Measurements from ENCODE around the gene CDY1B. TPM values are rescaled to one million over a fixed set of nuclear protein-coding genes. Genes with fewer than 3 reads are reported as not detected.
"Not testable (repeated sequence)": the region's sequence is repeated elsewhere in the genome, so short reads cannot be mapped to it uniquely, and the experiment has no call there.

The CDY1B gene
- not detected in 2 replicates for total RNA-seq
- long read RNA-seq = 0 reads

GRCh38 chrY:24047919-24048318 lies at the start of gene CDY1B:
Gene CDY1B (minus strand): TSS chrY:24048019. CDS start chrY:24047688, 331 bp downstream.
- H3K27ac Mint-ChIP-seq (ENCODE audit: unreplicated experiment); H3K27me3 Mint-ChIP-seq (ENCODE audit: low read depth); DNase-seq (ENCODE audit: low read depth, low spot score); H3K36me3 Mint-ChIP-seq (ENCODE audit: low read depth); H3K4me3 Mint-ChIP-seq; H3K4me1 Mint-ChIP-seq; H3K9me3 Mint-ChIP-seq: not testable (repeated sequence)

- not testable (repeated sequence) for H3K27ac Mint-ChIP-seq (ENCODE audit: unreplicated experiment); H3K9me3 Mint-ChIP-seq; DNase-seq (ENCODE audit: low read depth, low spot score); H3K4me3 Mint-ChIP-seq; H3K4me1 Mint-ChIP-seq; H3K36me3 Mint-ChIP-seq (ENCODE audit: low read depth); H3K27me3 Mint-ChIP-seq (ENCODE audit: low read depth)
These were observed 1.7 kb upstream of the CDY1B start for GRCh38 chrY:24049525-24049924.

- H3K27me3 Mint-ChIP-seq (ENCODE audit: low read depth); H3K9me3 Mint-ChIP-seq; H3K27ac Mint-ChIP-seq (ENCODE audit: unreplicated experiment); H3K4me3 Mint-ChIP-seq; H3K4me1 Mint-ChIP-seq; DNase-seq (ENCODE audit: low read depth, low spot score); H3K36me3 Mint-ChIP-seq (ENCODE audit: low read depth): not testable (repeated sequence)
These were observed 4.6 kb downstream of the CDY1B start for GRCh38 chrY:24043209-24043608.

- not testable (repeated sequence) for DNase-seq (ENCODE audit: low read depth, low spot score); H3K4me1 Mint-ChIP-seq; H3K27ac Mint-ChIP-seq (ENCODE audit: unreplicated experiment); H3K27me3 Mint-ChIP-seq (ENCODE audit: low read depth); H3K9me3 Mint-ChIP-seq; H3K36me3 Mint-ChIP-seq (ENCODE audit: low read depth); H3K4me3 Mint-ChIP-seq
These were observed 8.7 kb downstream of the CDY1B start for GRCh38 chrY:24039008-24039718.

- not testable (repeated sequence) for H3K4me1 Mint-ChIP-seq; H3K36me3 Mint-ChIP-seq (ENCODE audit: low read depth); H3K4me3 Mint-ChIP-seq; H3K27me3 Mint-ChIP-seq (ENCODE audit: low read depth); H3K27ac Mint-ChIP-seq (ENCODE audit: unreplicated experiment); H3K9me3 Mint-ChIP-seq; DNase-seq (ENCODE audit: low read depth, low spot score)
These were observed 21.4 kb downstream of the CDY1B start for GRCh38 chrY:24026212-24027103.

Data from neural crest cell (in vitro differentiated cells).